Brain microvascular endothelial cell (primary cell): ENCODE results near the gene FGF7.
"Not testable (repeated sequence)": the region's sequence is repeated elsewhere in the genome, so short reads cannot be mapped to it uniquely, and the experiment has no call there.

Source experiments
- DNase-seq: peaks from one replicate; pipeline ENCODE4 v3.0.0-alpha.2; 2020
- H3K27ac ChIP-seq: fragments of 250-450 bp; sonication (Bioruptor Pico); 2 replicates; pipeline ENCODE4 v1.5.1; 2020; ENCODE audit warnings: mild to moderate bottlenecking, moderate library complexity
- H3K27me3 ChIP-seq: fragments of 250-450 bp; sonication (Bioruptor Pico); replicated peaks from 2 replicates; pipeline ENCODE4 v1.5.1; 2020; ENCODE audit warnings: mild to moderate bottlenecking
- H3K36me3 ChIP-seq: fragments of 250-450 bp; sonication (Bioruptor Pico); replicated peaks from 2 replicates; pipeline ENCODE4 v1.5.1; 2020; ENCODE audit warnings: mild to moderate bottlenecking
- H3K4me3 ChIP-seq: 2 replicates; pipeline ENCODE4 v1.5.1; 2011; ENCODE audit warnings: low read depth, mild to moderate bottlenecking, control low read depth, low read length, moderate library complexity
- CTCF ChIP-seq: IDR thresholded peaks from 2 replicates; pipeline ENCODE4 v1.5.1; 2011; ENCODE audit warnings: low read depth, mild to moderate bottlenecking, moderate library complexity, low read length, control low read depth, inconsistent platforms; ENCODE audit errors: missing control alignments
- in situ Hi-C: cut with HindIII; loops from 2 replicates; pipeline ENCODE4 v1.10.0; 2017; ENCODE audit warnings: low sequenced_read_pairs, low pct_ligation_motif_present

FGF7 gene

GRCh38 chr15:49471248-49471647, 48.2 kb downstream of the FGF7 start:
- DNase-seq, result peak; percentile 9

GRCh38 chr15:49471733-49472132, 48.7 kb downstream of the FGF7 start:
- no peak for TF ChIP-seq CTCF
- DNase-seq, result no peak
- no peaks in the 10 kb centered on the region for H3K27me3 ChIP-seq
- H3K27ac ChIP-seq, result no peak overlapping the region
- no peaks in the 10 kb centered on the region for H3K36me3 ChIP-seq
- no peak overlapping the region for H3K4me3 ChIP-seq
- in situ Hi-C loops, result no loop called here

More at GRCh38 chr15:49471248-49471647, 48.2 kb downstream of the FGF7 start:
- H3K27me3 ChIP-seq, H3K4me3 ChIP-seq, in situ Hi-C loops, H3K36me3 ChIP-seq, H3K27ac ChIP-seq: not testable (repeated sequence)
- TF ChIP-seq CTCF, result peak; percentile 54

DNA sequence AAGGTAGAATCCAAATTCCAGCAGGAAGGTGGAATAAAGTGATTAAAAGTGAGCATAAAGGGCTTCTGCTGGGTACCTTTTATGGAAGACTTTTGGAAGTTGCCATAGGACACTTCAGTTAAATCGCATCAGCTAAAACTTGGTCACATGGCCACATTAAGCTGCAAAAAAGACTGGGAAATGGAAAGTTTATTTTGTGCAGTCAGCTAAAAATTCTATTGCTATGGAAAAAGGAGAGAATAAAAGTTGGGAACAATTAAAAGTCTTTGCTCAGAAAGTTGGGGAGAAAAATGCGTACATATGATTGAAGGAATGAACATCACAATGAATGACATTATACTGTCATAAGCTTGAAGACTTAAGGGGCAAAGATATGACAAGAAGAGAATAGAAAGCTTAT, 49.3 kb downstream of the FGF7 start:
- no peak for DNase-seq
- H3K4me3 ChIP-seq, result no peak overlapping the region
- no peak for TF ChIP-seq CTCF
- no peaks in the 10 kb centered on the region for H3K36me3 ChIP-seq
- in situ Hi-C loops, result no loop called here
- H3K27me3 ChIP-seq, result no peaks in the 10 kb centered on the region
- H3K27ac ChIP-seq, result no peak overlapping the region

GRCh38 chr15:49473031-49473430, 50.0 kb downstream of the FGF7 start:
- Histone ChIP-seq H3K4me3 (no peak overlapping the region), H3K27me3 (no peaks in the 10 kb centered on the region), H3K36me3 (no peaks in the 10 kb centered on the region), H3K27ac (no peak overlapping the region)
- in situ Hi-C loops, result no loop called here
- no peak for TF ChIP-seq CTCF
- DNase-seq, result no peak

GRCh38 chr15:49478021-49478420, 55.0 kb downstream of the FGF7 start:
- H3K27me3 ChIP-seq, in situ Hi-C loops, DNase-seq, H3K36me3 ChIP-seq, H3K27ac ChIP-seq, H3K4me3 ChIP-seq: not testable (repeated sequence)

DNA sequence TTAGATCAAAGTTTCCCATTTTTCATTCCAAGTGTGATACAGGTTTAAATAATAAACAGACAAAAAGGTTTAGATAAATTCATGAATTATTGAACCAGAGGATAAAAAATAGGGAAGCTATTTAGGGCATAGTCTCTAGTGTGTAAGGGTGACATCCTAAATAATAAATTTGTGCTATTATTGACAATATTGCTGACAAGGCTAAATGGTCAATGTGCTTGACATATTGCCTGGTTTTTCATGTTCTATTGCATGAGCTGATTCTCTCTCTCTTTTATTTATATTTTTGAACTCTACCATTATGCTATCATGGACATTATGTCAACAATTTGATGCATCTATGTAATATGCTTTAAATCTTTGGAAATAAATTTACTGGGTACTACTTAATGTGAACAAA, 55.9 kb downstream of the FGF7 start:
- in situ Hi-C loops, H3K27me3 ChIP-seq, H3K27ac ChIP-seq, DNase-seq, H3K36me3 ChIP-seq, H3K4me3 ChIP-seq: not testable (repeated sequence)

DNA sequence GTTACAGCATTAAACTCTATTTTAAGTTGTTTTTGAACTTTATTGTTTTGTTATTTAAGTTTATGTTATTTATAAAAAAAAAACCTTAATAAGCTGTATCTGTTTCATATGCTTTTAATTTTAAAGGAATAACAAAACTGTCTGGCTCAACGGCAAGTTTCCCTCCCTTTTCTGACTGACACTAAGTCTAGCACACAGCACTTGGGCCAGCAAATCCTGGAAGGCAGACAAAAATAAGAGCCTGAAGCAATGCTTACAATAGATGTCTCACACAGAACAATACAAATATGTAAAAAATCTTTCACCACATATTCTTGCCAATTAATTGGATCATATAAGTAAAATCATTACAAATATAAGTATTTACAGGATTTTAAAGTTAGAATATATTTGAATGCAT, 62.4 kb downstream of the FGF7 start:
- H3K27me3 ChIP-seq, H3K27ac ChIP-seq, H3K4me3 ChIP-seq, in situ Hi-C loops, H3K36me3 ChIP-seq, DNase-seq: not testable (repeated sequence)
